HG02973 (cell line): ENCODE measurements around the gene SEMA3F.

Experiments used
- ATAC-seq: cut with Tn5 transposase; IDR thresholded peaks from one replicate; pipeline ENCODE4 v1.9.1; 2021; ENCODE audit warnings: moderate library complexity; ENCODE audit not compliant: unreplicated experiment

Gene SEMA3F

DNA sequence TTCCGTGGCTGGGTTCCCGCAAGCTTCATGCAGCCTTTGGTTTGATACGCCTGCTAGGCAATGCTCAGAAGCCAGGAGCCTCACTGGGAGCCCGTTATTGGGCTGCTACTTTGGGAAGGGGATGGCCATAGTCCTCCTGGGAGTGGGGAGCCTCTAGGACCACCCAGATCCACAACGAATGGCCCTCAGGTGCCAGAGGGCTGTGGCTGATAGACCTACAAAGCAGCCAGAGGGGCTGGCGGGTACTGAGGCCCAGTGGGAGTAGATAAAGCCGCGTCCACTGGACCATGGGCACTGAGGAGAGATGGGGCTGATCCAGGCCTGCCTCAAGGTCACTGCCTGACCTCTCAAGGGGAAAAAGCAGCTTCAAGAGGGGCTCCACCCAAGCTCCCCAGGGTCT lies 37.0 kb downstream of the SEMA3F start:
- ATAC-seq: no peak

DNA sequence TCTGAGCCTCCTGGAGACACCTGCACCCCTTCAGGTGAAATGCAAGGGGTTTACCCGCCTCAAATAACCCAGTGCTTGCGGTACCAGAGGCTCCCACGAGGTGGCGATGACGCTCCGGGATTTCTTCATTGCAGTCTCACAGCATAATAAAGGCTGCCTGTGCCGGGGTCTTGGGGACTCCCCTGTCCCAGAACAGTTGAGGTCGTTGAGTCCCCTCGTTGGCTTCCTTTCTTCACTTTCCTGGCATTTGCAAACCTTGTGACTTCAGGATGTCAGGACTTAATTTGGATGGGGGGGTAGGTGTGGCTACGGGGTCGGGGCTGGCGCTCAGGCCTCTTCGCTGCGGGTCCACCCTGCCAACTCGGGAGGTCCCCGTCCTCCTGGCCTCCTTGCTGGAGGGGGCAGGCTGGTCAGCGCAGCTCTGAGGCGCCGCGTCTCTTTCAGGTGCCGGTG lies 37.6 kb downstream of the SEMA3F start:
- no peak for ATAC-seq

DNA sequence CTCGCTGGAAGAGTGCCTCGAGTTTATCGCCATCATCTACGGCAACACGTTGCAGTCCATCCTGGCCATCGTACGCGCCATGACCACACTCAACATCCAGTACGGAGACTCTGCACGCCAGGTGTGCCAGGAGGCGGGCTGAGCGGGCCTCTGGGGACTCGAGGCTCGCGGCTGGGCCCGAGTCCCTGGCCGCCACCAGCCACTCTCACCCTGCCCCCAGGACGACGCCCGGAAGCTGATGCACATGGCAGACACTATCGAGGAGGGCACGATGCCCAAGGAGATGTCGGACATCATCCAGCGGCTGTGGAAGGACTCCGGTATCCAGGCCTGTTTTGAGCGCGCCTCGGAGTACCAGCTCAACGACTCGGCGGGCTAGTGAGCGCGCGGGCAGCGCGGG lies 38.2 kb downstream of the SEMA3F start:
- no peak for ATAC-seq

DNA sequence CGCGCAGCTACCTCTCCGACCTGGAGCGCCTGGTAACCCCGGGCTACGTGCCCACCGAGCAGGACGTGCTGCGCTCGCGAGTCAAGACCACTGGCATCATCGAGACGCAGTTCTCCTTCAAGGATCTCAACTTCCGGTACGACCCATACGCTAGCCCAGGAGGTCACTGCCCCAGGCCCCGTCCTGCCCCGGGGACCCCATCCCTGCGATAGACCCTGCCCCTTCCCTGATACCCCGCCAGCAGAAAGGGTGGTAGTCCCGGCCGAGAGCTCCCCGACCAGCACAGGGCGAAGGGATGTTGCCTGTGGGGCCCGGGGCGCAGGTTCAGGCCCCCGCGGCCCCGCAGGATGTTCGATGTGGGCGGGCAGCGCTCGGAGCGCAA lies 38.6 kb downstream of the SEMA3F start:
- no peak for ATAC-seq

DNA sequence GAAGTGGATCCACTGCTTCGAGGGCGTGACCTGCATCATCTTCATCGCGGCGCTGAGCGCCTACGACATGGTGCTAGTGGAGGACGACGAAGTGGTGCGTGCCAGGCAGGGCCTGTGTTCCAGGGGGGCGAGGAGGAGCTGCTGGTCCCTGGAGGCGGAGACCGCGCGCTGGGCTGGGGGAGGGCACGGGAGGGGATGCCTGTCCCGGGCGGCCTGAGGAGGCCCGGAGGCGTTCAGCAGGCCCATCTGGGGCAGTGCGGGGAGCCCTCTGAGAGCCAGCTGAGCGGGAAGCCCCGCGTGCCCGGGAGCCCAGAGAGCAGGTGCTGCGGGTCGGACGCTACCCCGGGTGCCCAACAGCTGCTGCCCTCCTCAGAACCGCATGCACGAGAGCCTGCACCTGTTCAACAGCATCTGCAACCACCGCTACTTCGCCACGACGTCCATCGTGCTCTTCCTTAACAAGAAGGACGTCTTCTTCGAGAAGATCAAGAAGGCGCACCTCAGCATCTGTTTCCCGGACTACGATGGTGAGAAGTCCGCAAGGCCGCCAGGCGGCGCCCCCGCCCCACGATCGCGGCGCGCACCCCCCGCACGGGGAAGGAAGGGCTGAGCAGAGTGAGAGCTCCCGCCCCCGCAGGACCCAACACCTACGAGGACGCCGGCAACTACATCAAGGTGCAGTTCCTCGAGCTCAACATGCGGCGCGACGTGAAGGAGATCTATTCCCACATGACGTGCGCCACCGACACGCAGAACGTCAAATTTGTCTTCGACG lies 39.2 kb downstream of the SEMA3F start:
- ATAC-seq: no peak

DNA sequence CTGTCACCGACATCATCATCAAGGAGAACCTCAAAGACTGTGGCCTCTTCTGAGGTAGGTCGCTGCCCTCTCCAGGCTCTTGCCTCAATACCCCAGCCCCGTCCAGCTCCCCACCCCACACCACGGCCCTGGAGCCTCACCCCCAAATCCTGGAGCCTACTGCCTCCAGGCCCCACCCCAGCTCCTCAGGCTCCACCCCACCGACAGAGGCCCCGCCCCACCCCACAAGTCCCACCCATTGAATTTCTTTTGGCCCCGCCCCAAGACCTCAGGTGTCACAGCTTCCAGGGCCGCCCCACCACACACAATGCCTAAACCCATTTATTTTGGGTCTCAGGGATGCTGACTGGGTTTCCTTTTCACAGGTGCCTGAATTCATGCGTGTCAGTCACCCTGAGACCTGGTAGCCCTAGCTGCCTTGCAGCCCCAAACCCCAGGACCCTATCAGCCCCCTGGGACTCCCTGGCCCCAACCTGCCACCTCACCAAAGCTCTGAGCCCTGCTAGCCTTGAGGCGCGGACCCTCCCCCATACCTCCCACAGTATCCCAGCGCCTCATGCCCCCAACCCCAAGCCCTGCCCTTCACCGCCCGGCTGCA lies 39.9 kb downstream of the SEMA3F start:
- no peak for ATAC-seq

DNA sequence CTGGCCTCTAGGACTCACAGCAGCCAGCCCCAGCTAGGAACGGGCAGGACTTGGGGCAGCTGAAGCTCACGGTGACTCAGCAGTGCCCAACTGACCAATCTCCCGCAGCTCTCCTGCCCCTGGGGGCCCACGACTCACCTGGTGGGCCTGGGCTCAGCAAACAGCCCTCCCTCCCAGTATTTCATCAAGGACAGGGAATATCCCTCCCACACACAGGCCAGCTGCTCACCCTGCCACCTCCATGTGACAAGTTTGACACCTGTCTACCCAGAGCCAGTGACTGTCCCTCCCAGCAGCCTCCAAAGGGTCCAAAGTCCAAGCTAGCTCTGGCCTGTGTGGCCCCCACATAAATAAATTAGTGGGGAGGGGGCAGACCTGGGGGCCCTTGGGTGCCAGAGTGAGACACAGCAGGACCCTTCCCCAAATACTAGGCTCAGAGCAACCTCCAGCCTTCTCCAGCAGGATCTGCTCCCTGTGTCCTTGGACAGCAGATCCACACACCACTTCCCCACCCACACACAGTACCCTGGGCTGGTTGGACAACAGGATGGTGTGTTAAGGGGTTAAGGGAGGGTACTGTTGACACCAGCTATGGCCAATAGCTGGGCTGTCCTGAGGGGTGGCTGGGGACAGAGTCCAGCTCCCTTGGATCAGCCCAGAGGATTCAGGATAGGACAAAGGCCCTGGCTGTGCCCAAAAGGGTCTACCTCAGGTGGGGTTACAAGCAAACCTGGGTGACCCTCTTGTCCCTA lies 40.6 kb downstream of the SEMA3F start:
- ATAC-seq: no peak

DNA sequence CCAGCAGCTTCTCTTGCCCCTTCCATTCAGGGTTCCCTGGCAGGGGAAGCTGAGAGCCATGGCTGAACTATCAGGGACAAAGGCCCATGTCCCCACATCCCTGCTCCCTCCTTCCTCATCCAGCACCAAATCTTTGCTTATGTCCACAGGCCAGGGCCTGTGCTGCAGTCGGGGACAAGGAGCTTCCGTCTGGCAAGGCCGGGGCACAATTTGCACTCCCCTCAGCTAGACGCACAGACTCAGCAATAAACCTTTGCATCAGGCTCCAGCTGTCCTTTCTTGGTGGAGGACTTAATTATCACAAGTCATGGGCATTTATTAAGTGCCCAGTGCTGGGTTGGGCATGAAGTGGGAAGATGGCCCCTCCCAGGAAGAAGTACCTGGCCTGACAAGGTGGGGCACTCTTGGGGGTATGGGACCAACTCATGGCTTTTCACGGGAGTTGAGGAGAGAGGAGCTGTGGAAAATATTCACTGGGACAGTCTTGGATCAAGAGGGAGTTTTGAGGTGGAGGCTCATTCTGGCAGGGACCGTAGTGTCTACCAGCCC lies 41.2 kb downstream of the SEMA3F start:
- ATAC-seq: no peak

DNA sequence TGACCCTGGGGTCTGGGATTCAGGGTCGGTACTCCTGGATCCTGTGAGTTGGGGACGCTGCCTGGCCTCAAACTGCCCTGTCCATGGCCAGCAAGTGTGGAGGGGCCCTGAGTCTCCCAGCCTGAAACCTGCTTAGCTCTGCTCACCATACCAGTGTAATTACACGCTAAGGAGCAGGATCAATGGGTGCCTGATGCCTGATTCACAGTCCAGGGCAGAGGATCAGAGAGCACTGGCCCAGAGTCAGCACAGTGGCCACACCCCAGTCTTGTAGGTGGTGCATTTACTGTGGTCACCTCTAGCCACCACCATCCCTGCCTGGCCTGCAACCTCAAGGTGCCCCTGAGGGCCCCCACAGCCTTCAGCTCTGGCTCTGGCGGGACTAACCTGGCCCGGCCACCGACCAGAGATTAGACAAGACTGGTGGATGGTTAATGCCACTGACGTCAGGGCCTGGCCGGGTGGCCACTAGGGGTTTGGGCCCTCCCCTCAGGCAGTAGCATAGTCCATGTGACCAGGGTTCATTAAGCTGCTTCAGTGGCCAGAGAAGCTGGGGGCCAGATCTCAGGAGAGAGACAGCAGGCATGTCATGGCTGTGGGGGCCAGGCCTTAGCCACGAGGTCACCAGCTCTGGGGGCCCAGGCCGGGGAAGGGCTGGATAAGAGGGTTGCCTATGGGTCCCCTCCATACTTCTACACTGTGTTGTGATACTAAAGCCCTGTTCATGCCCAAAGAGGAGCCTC lies 46.6 kb downstream of the SEMA3F start:
- ATAC-seq: no peak

DNA sequence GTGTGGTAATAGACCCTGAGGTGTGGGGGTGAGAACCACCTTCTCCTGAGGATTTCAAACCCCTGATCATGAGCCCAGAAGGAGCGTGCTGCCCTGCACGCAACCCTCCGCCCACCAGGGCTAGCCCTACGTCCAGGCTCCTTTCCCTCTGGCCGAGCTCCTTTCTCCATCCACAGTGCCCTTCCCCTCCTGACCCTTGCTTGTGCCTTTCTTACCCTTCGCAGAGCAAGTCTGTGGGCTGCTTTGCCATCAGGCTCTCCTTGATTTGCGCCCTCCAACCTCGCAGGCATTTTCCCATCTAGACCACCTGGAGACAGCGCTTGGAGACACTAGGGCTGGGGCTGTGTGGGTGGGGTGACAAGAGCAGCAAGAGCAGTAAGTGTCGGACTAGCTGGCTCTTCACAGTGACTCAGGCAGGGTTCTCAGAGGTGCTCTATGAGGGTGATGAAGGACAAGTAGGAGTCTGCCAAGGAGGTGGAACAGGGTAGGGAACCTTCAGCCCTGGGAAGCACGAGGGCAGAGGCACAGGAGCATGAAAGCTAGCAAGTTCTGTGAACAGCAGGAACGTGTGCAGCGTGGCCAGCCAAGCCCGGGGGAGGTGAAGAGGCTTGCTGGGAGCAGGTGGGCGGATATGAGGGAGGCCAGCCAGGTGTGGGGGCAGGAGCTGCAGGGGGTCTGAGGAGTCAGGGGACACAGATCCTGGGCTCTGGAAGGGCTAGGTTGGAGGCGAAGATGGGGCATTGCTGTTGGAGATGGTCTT lies 47.4 kb downstream of the SEMA3F start:
- no peak for ATAC-seq

DNA sequence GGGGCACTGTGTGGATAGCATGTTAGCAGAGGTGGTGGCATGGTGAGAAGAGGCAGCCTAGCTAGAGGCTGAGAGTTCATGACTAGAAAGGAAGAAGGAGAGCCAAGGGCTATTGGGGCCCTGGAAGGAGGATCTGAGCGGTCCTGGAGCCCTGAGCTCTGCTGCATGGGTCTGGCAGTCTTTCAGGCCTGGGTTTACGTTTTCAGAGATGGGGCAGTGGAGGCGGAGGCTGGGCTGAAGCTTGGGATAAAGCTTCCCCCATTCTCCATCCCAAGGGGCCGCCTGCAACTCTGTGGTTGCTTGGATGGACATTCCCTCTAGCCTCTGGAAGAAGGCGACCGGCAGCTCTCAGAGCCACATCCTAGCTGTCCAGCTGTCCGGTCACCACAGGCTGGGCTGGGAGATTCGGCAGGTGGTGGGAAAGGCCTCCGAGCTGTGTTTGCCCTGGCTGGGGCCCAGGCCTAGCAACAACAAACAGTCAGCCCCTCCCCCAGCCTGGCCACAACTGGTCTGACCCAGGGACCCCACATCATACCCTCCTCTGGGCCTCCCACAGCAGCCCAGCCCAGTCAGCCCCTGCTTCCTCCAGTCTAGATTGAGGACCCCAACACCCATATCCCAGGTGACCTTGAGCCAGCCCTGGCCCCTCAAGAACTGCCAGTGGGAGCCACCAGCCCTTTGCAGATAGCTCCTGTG lies 48.1 kb downstream of the SEMA3F start:
- ATAC-seq: no peak

DNA sequence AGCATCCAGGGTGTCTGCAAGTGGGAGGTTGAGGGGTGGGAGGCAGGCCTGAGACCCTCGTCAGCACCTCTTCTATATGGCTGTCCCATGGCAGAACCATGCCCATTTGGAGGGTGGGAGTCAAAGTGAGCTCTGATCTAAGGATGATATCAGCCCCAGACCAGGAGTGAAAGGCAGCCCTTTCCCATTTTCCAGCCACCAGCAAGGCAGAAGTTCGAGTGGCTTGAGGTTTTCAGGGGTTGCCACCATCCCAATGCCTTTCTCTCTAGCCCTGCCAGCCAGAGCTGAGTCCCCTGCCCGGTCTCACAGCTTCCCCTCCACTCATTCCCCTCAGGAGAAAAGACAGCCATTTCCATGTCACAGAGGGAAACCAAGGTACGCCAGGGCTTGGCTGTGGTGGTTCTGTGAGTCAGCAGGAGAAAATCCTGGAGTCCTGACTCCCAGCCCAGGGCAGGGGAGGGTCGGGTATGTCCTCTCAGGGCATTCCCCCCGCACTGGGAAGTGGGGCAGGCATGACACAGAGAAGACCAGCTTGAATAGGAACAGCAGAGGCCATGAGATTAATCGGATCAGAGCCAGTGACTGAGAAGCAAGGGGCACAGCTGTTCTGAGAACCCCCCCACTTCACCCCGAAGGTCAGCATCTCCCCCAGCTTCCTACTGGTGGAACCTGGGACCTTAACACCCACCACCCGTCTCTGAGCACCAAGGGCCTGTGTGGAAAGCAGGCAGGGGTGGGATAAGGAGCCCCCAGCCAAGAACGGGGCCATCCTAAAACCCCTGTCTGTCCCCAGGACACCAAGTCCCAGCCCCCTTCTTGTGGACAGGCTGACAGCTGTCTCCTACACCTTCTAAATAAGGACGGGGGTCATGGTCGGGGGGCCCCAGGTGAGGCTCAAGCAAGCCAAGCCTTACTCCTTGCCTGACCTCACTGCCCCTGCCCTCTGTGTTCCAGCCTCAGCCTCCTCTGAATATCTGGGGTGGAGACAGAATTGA lies 49.0 kb downstream of the SEMA3F start:
- no peak for ATAC-seq

DNA sequence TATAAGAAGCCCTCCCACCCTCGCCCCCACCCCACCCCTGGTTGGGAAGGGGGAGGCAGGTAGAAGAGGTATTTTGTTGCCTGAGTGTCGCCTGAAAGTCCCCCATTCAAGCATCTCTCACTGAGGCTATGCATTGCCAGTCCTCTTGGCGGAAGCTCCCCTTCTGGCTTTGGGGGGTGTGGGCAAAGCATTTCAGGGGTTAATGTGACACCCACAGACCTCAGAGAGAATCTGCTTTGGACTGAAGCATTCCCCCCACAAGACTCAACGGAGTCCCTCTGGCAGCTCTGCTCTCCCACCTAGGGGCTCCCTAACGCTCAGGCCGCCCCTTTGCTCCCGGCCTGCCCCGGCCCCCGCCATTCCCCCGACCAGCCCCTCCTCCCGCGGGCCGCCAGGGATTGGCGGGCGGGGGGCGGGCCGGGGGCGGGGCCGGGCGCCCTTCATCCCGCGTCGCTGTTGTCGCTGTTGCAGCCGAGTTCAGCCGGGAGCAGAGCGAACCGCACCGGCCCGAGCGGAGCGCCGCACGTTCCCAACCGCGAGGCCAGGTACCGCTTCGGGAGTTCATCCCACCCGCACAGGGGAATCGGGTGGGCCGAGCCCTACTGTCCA lies 49.8 kb downstream of the SEMA3F start, which contains the start of gene SLC38A3:
Gene SLC38A3 (plus strand): TSS at position 468 of the 609 bp plus-strand sequence. CDS start 8,929 bp downstream, outside the sequence.
- ATAC-seq: no peak

DNA sequence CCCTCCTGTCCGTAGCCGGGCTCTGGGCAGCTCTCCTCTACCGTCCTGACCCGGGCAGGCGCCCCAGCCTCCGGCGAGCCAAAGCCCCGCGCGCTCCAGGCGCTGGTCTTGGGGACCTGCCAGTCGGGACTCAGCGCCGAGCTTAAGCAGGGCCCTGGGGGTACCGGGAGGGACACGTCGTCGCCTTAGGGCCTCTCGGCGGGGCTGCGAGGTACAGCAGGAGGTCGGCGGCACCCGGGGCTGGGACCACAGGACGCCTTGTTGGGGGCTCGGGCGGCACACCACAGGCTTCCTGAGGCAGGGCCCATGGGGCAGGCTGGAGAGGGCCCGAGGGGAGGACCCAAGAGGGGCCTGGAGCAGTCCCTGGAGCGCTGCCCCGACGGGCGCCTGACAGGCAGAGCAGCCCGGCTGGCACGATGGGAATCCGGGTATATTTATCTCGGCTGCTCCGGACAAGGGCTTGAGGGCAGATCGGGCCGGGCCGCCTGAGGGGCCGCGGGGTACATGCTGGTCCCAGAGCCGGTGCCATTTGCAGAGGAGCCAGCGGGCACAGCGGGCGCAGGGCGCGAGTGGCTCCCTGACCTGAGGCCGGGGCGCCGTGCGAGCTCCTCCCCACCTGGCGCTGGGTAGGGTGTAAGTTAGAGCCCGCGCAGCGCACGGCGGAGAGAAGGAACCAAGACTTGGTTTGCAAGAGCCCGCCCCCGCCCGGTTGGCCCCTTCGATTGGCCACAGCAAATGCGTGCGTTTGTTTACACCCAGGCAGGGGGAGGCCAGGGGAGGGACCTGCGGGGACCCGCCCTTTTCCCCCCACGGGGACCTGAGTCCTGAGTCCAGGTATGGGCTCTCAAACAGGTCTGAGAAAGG lies 50.5 kb downstream of the SEMA3F start:
- no peak for ATAC-seq

DNA sequence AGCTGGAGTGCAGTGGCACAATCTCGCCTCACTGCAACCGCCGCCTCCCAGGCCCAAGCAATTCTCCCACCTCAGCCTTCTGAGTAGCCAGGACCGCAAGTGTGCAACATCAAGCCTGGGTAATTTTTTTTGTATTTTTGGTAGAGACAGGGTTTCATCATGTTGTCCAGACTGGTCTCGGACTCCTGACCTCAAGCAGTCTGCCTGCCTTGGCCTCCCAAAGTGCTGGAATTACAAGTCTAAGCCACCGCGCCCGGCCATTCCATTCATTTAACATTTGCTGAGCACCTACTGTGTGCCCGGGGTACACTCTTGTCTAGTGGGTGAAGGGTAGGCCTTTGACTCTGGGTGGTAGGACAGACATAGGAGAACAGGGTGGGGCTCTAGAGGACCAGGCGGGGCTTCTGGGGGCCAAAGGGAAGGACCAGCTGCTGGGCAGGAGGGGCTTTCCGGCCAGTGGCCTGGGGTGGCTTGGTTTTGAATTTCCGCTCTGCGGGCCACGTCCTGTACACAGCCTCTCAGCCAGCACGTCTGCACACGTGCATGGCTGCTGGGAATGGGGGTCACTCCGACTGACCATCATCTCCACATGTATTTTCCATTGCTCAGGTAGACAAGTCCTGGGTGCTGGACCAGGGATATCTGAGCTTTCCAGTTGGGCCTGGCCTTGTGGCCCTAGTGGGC lies 52.4 kb downstream of the SEMA3F start:
- ATAC-seq: no peak

DNA sequence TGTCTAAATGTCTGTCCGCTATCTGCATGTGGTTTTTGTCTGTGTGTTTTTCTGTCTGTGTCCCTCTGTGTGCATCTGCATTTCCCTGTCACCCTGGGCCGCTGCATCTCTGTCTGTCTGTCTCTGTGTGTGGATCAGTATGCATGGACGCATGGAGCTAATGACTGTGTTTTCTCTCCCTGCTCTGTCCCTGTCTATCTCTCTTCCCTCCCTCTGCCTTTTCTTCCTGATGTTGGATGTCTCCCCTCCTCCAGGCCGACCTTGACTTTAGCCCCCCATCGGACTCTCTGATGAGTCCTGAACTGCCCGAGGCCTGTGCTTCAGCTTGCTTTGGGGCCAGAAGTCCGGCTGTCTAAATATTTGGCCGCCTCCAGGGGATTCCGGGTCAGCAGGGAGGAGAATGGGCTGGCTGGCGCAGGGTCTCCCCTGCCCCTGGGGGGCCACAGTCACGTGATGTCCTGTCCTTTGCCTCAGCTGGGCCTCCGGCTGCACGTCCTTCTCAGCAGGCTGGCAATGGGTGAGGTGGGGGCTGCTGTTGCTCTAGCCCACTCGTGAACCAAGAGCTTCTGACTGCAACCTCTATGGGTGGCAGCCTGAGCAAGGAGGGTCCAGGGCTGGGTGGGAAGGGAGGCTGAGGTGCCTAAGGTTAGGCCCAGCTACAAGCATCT lies 53.7 kb downstream of the SEMA3F start:
- ATAC-seq: no peak
